ENCODE results near the gene PYY. TPM values are rescaled to one million over a fixed set of nuclear protein-coding genes. Genes with fewer than 3 reads are reported as not detected.
"Not testable (repeated sequence)": the region's sequence is repeated elsewhere in the genome, so short reads cannot be mapped to it uniquely, and the experiment has no call there.

The PYY gene
- polyA plus RNA-seq, 1 donor from 2014 or later = not detected

- Mint-ChIP-seq H3K4me3 (no peak within 1 kb of the TSS), H3K9me3 (no peaks in the 10 kb centered on the region), H3K4me1 (peaks cover 0 to 2% (median 0%) of the 10 kb centered on the region in 3 donors), H3K27ac (no peak within 1 kb of the TSS), H3K27me3 (peaks cover 15% of the 10 kb centered on the region), H3K36me3 (peaks cover 4% of the 10 kb centered on the region)
Observed at GRCh38 chr17:43942051-43942685, 11.6 kb downstream of the PYY start, which contains the start of gene PPY. Gene PPY, minus strand, starts transcription at chr17:43942476. Its CDS starts 822 bp downstream, at chr17:43941654.

- H3K4me3 Mint-ChIP-seq = no peak overlapping the region
- H3K9me3 Mint-ChIP-seq = no peaks in the 10 kb centered on the region
- peaks cover 0 to 2% (median 0%) of the 10 kb centered on the region in 3 donors for H3K4me1 Mint-ChIP-seq
- H3K27me3 Mint-ChIP-seq = peaks cover 13% of the 10 kb centered on the region
- no peak overlapping the region for H3K27ac Mint-ChIP-seq
- H3K36me3 Mint-ChIP-seq = peaks cover 4% of the 10 kb centered on the region
Observed at GRCh38 chr17:43940630-43941029, 13.1 kb downstream of the PYY start.

- no peak overlapping the region for H3K27ac Mint-ChIP-seq
Observed at GRCh38 chr17:43939886-43940285, 13.9 kb downstream of the PYY start.

GRCh38 chr17:43939452-43939851, 14.3 kb downstream of the PYY start:
- not testable (repeated sequence) for H3K4me3 Mint-ChIP-seq, H3K27ac Mint-ChIP-seq, H3K4me1 Mint-ChIP-seq, H3K36me3 Mint-ChIP-seq, H3K9me3 Mint-ChIP-seq
- H3K27me3 Mint-ChIP-seq = peaks cover 13% of the 10 kb centered on the region

More at GRCh38 chr17:43939886-43940285, 13.9 kb downstream of the PYY start:
- H3K9me3 Mint-ChIP-seq = no peaks in the 10 kb centered on the region
- H3K27me3 Mint-ChIP-seq = peaks cover 13% of the 10 kb centered on the region
- peaks cover 4% of the 10 kb centered on the region for H3K36me3 Mint-ChIP-seq
- H3K4me3 Mint-ChIP-seq = no peak overlapping the region
- peaks cover 0 to 2% (median 0%) of the 10 kb centered on the region in 3 donors for H3K4me1 Mint-ChIP-seq

- peaks cover 0 to 2% (median 0%) of the 10 kb centered on the region in 3 donors for H3K4me1 Mint-ChIP-seq
- H3K27ac Mint-ChIP-seq = no peak overlapping the region
- H3K27me3 Mint-ChIP-seq = peaks cover 13% of the 10 kb centered on the region
- peaks cover 1% of the 10 kb centered on the region for H3K36me3 Mint-ChIP-seq
- H3K4me3 Mint-ChIP-seq = no peak overlapping the region
- no peaks in the 10 kb centered on the region for H3K9me3 Mint-ChIP-seq
Observed at GRCh38 chr17:43938838-43939182, 14.9 kb downstream of the PYY start.

- Mint-ChIP-seq H3K27ac (peak overlapping the region in 2 of 3 donors; percentile 4 to 22), H3K36me3 (peaks cover 1% of the 10 kb centered on the region), H3K4me3 (peak overlapping the region in 1 of 4 donors; percentile 52), H3K27me3 (peaks cover 13% of the 10 kb centered on the region), H3K9me3 (no peaks in the 10 kb centered on the region), H3K4me1 (peaks cover 0 to 2% (median 0%) of the 10 kb centered on the region in 3 donors)
Observed at GRCh38 chr17:43936434-43936833, 17.3 kb downstream of the PYY start.

GRCh38 chr17:43935926-43936261, 17.8 kb downstream of the PYY start:
- Mint-ChIP-seq H3K27ac (no peak overlapping the region), H3K9me3 (no peaks in the 10 kb centered on the region), H3K4me1 (peaks cover 0 to 2% (median 0%) of the 10 kb centered on the region in 3 donors), H3K4me3 (no peak overlapping the region), H3K27me3 (peaks cover 17% of the 10 kb centered on the region), H3K36me3 (peaks cover 1% of the 10 kb centered on the region)

GRCh38 chr17:43935204-43935925, 18.4 kb downstream of the PYY start:
- H3K36me3 Mint-ChIP-seq = peaks cover 1% of the 10 kb centered on the region
- H3K27ac Mint-ChIP-seq = no peak overlapping the region

GRCh38 chr17:43932923-43933322, 20.8 kb downstream of the PYY start:
- H3K27ac Mint-ChIP-seq = no peak overlapping the region
- H3K36me3 Mint-ChIP-seq = peaks cover 1% of the 10 kb centered on the region
- H3K9me3 Mint-ChIP-seq = no peaks in the 10 kb centered on the region
- peaks cover 0 to 2% (median under 1%) of the 10 kb centered on the region in 3 donors for H3K4me1 Mint-ChIP-seq
- no peak overlapping the region for H3K4me3 Mint-ChIP-seq
- H3K27me3 Mint-ChIP-seq = peaks cover 13% of the 10 kb centered on the region

More at GRCh38 chr17:43935204-43935925, 18.4 kb downstream of the PYY start:
- peaks cover 15% of the 10 kb centered on the region for H3K27me3 Mint-ChIP-seq
- no peak overlapping the region for H3K4me3 Mint-ChIP-seq
- no peaks in the 10 kb centered on the region for H3K9me3 Mint-ChIP-seq
- H3K4me1 Mint-ChIP-seq = peaks cover 0 to 2% (median 0%) of the 10 kb centered on the region in 3 donors

GRCh38 chr17:43932357-43932756, 21.4 kb downstream of the PYY start:
- H3K27ac Mint-ChIP-seq = no peak overlapping the region
- H3K4me1 Mint-ChIP-seq = peaks cover 2 to 5% (median 5%) of the 10 kb centered on the region in 3 donors

GRCh38 chr17:43931062-43931571, 22.6 kb downstream of the PYY start:
- Mint-ChIP-seq H3K27me3 (peaks cover 24% of the 10 kb centered on the region), H3K4me1 (peaks cover 2 to 9% (median 9%) of the 10 kb centered on the region in 3 donors), H3K4me3 (no peak overlapping the region), H3K9me3 (no peaks in the 10 kb centered on the region), H3K27ac (no peak overlapping the region), H3K36me3 (no peaks in the 10 kb centered on the region)

More at GRCh38 chr17:43932357-43932756, 21.4 kb downstream of the PYY start:
- Mint-ChIP-seq H3K9me3 (no peaks in the 10 kb centered on the region), H3K27me3 (peaks cover 16% of the 10 kb centered on the region), H3K36me3 (peaks cover 1% of the 10 kb centered on the region), H3K4me3 (no peak overlapping the region)

GRCh38 chr17:43928609-43929008, 25.1 kb downstream of the PYY start:
- Mint-ChIP-seq H3K4me1 (peaks cover 2 to 9% (median 9%) of the 10 kb centered on the region in 3 donors), H3K27me3 (peaks cover 27% of the 10 kb centered on the region), H3K4me3 (no peak overlapping the region), H3K9me3 (no peaks in the 10 kb centered on the region), H3K27ac (no peak overlapping the region), H3K36me3 (no peaks in the 10 kb centered on the region)

GRCh38 chr17:43927929-43928328, 25.8 kb downstream of the PYY start:
- H3K9me3 Mint-ChIP-seq, H3K36me3 Mint-ChIP-seq, H3K27ac Mint-ChIP-seq, H3K4me1 Mint-ChIP-seq: not testable (repeated sequence)
- peak overlapping the region; percentile 13 to 91 (median 79) for H3K4me3 Mint-ChIP-seq
- H3K27me3 Mint-ChIP-seq = peaks cover 31% of the 10 kb centered on the region

GRCh38 chr17:43927060-43927864, 26.5 kb downstream of the PYY start:
- peaks cover 31% of the 10 kb centered on the region for H3K27me3 Mint-ChIP-seq
- H3K36me3 Mint-ChIP-seq = no peaks in the 10 kb centered on the region
- peaks cover 2 to 9% (median 9%) of the 10 kb centered on the region in 3 donors for H3K4me1 Mint-ChIP-seq
- H3K27ac Mint-ChIP-seq = no peak overlapping the region
- H3K4me3 Mint-ChIP-seq = peak overlapping the region; percentile 68 to 91 (median 79)
- H3K9me3 Mint-ChIP-seq = no peaks in the 10 kb centered on the region

GRCh38 chr17:43924558-43924957, 29.2 kb downstream of the PYY start:
- Mint-ChIP-seq H3K9me3 (no peaks in the 10 kb centered on the region), H3K36me3 (no peaks in the 10 kb centered on the region), H3K4me1 (peaks cover 2 to 9% (median 9%) of the 10 kb centered on the region in 3 donors), H3K27ac (no peak overlapping the region), H3K4me3 (no peak overlapping the region), H3K27me3 (peaks cover 27% of the 10 kb centered on the region)

Data from IgD-negative memory B cell (primary cell).